ENCODE results near the gene PGBD5. TPM values are rescaled to one million over a fixed set of nuclear protein-coding genes. Genes with fewer than 3 reads are reported as not detected.

Gene PGBD5
- polyA plus RNA-seq, 4 donors = under 0.01 to 1.0 (median 0.48) TPM

- Histone ChIP-seq H3K36me3 (ENCODE audit: control insufficient read depth in 3 of 3, insufficient read depth in 2 of 3, low read depth in 1 of 3, low read length in 3 of 3) (no peaks in the 10 kb centered on the region), H3K9me3 (ENCODE audit: control insufficient read depth in 2 of 2, insufficient read depth in 1 of 2, low read depth in 1 of 2, low read length in 1 of 2) (no peaks in the 10 kb centered on the region), H3K27me3 (ENCODE audit: control insufficient read depth in 3 of 3, insufficient read depth in 3 of 3, low read length in 3 of 3) (no peaks in the 10 kb centered on the region), H3K27ac (ENCODE audit: low read depth in 1 of 3, low read length in 2 of 3) (no peak overlapping the region), H3K4me3 (ENCODE audit: low read depth in 1 of 3, low read length in 3 of 3) (no peak overlapping the region), H3K4me1 (ENCODE audit: control insufficient read depth in 3 of 3, insufficient read depth in 2 of 3, low read depth in 1 of 3, low read length in 2 of 3) (no peaks in the 10 kb centered on the region)
- 26 to 64% (median 43%) methylated on average over 23 of the region's 23 CpGs for WGBS, 3 donors
- peak in 1 of 2 donors; percentile 27 for DNase-seq
- FAIRE-seq = no peak
These were observed 108.0 kb downstream of the PGBD5 start for GRCh38 chr1:230317823-230318819.

GRCh38 chr1:230316864-230317745 is 109.0 kb downstream of the PGBD5 start:
- WGBS, 3 donors = 75 to 81% (median 81%) methylated on average over 22 to 23 of the region's 23 CpGs
- H3K36me3 ChIP-seq (ENCODE audit: control insufficient read depth in 3 of 3, insufficient read depth in 2 of 3, low read depth in 1 of 3, low read length in 3 of 3) = no peaks in the 10 kb centered on the region

GRCh38 chr1:230315099-230315498 is 111.0 kb downstream of the PGBD5 start:
- DNase-seq (no peak), FAIRE-seq (no peak)
- Histone ChIP-seq H3K27ac (ENCODE audit: low read depth in 1 of 3, low read length in 2 of 3) (no peak overlapping the region), H3K27me3 (ENCODE audit: control insufficient read depth in 3 of 3, insufficient read depth in 3 of 3, low read length in 3 of 3) (no peaks in the 10 kb centered on the region), H3K4me1 (ENCODE audit: control insufficient read depth in 3 of 3, insufficient read depth in 2 of 3, low read depth in 1 of 3, low read length in 2 of 3) (no peaks in the 10 kb centered on the region), H3K36me3 (ENCODE audit: control insufficient read depth in 3 of 3, insufficient read depth in 2 of 3, low read depth in 1 of 3, low read length in 3 of 3) (no peaks in the 10 kb centered on the region), H3K9me3 (ENCODE audit: control insufficient read depth in 2 of 2, insufficient read depth in 1 of 2, low read depth in 1 of 2, low read length in 1 of 2) (no peaks in the 10 kb centered on the region), H3K4me3 (ENCODE audit: low read depth in 1 of 3, low read length in 3 of 3) (no peak overlapping the region)
- WGBS, 3 donors = 85 to 87% (median 85%) methylated on average over 4 to 6 of the region's 6 CpGs

More at GRCh38 chr1:230316864-230317745, 109.0 kb downstream of the PGBD5 start:
- DNase-seq (no peak), FAIRE-seq (no peak)
- Histone ChIP-seq H3K27me3 (ENCODE audit: control insufficient read depth in 3 of 3, insufficient read depth in 3 of 3, low read length in 3 of 3) (no peaks in the 10 kb centered on the region), H3K9me3 (ENCODE audit: control insufficient read depth in 2 of 2, insufficient read depth in 1 of 2, low read depth in 1 of 2, low read length in 1 of 2) (no peaks in the 10 kb centered on the region), H3K4me1 (ENCODE audit: control insufficient read depth in 3 of 3, insufficient read depth in 2 of 3, low read depth in 1 of 3, low read length in 2 of 3) (no peaks in the 10 kb centered on the region), H3K27ac (ENCODE audit: low read depth in 1 of 3, low read length in 2 of 3) (no peak overlapping the region), H3K4me3 (ENCODE audit: low read depth in 1 of 3, low read length in 3 of 3) (no peak overlapping the region)

GRCh38 chr1:230314142-230314470 is 112.0 kb downstream of the PGBD5 start:
- Histone ChIP-seq H3K4me1 (ENCODE audit: control insufficient read depth in 3 of 3, insufficient read depth in 2 of 3, low read depth in 1 of 3, low read length in 2 of 3) (no peaks in the 10 kb centered on the region), H3K27ac (ENCODE audit: low read depth in 1 of 3, low read length in 2 of 3) (no peak overlapping the region), H3K27me3 (ENCODE audit: control insufficient read depth in 3 of 3, insufficient read depth in 3 of 3, low read length in 3 of 3) (no peaks in the 10 kb centered on the region), H3K36me3 (ENCODE audit: control insufficient read depth in 3 of 3, insufficient read depth in 2 of 3, low read depth in 1 of 3, low read length in 3 of 3) (no peaks in the 10 kb centered on the region), H3K9me3 (ENCODE audit: control insufficient read depth in 2 of 2, insufficient read depth in 1 of 2, low read depth in 1 of 2, low read length in 1 of 2) (no peaks in the 10 kb centered on the region), H3K4me3 (ENCODE audit: low read depth in 1 of 3, low read length in 3 of 3) (no peak overlapping the region)
- 81 to 89% (median 87%) methylated on average over 8 of the region's 8 CpGs for WGBS, 3 donors
- DNase-seq = no peak
- FAIRE-seq = no peak

GRCh38 chr1:230313453-230314141 is 112.5 kb downstream of the PGBD5 start:
- no peaks in the 10 kb centered on the region for H3K36me3 ChIP-seq (ENCODE audit: control insufficient read depth in 3 of 3, insufficient read depth in 2 of 3, low read depth in 1 of 3, low read length in 3 of 3)
- DNase-seq = no peak
- H3K27me3 ChIP-seq (ENCODE audit: control insufficient read depth in 3 of 3, insufficient read depth in 3 of 3, low read length in 3 of 3) = no peaks in the 10 kb centered on the region
- H3K4me1 ChIP-seq (ENCODE audit: control insufficient read depth in 3 of 3, insufficient read depth in 2 of 3, low read depth in 1 of 3, low read length in 2 of 3) = no peaks in the 10 kb centered on the region
- no peak overlapping the region for H3K27ac ChIP-seq (ENCODE audit: low read depth in 1 of 3, low read length in 2 of 3)
- 73 to 82% (median 77%) methylated on average over 12 of the region's 12 CpGs for WGBS, 3 donors
- H3K9me3 ChIP-seq (ENCODE audit: control insufficient read depth in 2 of 2, insufficient read depth in 1 of 2, low read depth in 1 of 2, low read length in 1 of 2) = no peaks in the 10 kb centered on the region
- no peak for FAIRE-seq
- H3K4me3 ChIP-seq (ENCODE audit: low read depth in 1 of 3, low read length in 3 of 3) = no peak overlapping the region

- no peak for FAIRE-seq
- no peak for DNase-seq
- Histone ChIP-seq H3K27me3 (ENCODE audit: control insufficient read depth in 3 of 3, insufficient read depth in 3 of 3, low read length in 3 of 3) (no peaks in the 10 kb centered on the region), H3K36me3 (ENCODE audit: control insufficient read depth in 3 of 3, insufficient read depth in 2 of 3, low read depth in 1 of 3, low read length in 3 of 3) (no peaks in the 10 kb centered on the region), H3K4me3 (ENCODE audit: low read depth in 1 of 3, low read length in 3 of 3) (no peak overlapping the region), H3K4me1 (ENCODE audit: control insufficient read depth in 3 of 3, insufficient read depth in 2 of 3, low read depth in 1 of 3, low read length in 2 of 3) (peaks cover 0 to 2% (median 0%) of the 10 kb centered on the region in 3 donors), H3K27ac (ENCODE audit: low read depth in 1 of 3, low read length in 2 of 3) (no peak overlapping the region), H3K9me3 (ENCODE audit: control insufficient read depth in 2 of 2, insufficient read depth in 1 of 2, low read depth in 1 of 2, low read length in 1 of 2) (no peaks in the 10 kb centered on the region)
- WGBS, 3 donors = 60 to 64% (median 60%) methylated on average over 3 of the region's 3 CpGs
These were observed 113.5 kb downstream of the PGBD5 start for GRCh38 chr1:230312676-230313075.

- no peaks in the 10 kb centered on the region for H3K9me3 ChIP-seq (ENCODE audit: control insufficient read depth in 2 of 2, insufficient read depth in 1 of 2, low read depth in 1 of 2, low read length in 1 of 2)
- peak; percentile 73 to 79 for DNase-seq
- WGBS, 3 donors = 30 to 34% (median 33%) methylated on average over 14 of the region's 14 CpGs
- no peak overlapping the region for H3K4me3 ChIP-seq (ENCODE audit: low read depth in 1 of 3, low read length in 3 of 3)
- no peak for FAIRE-seq
- H3K36me3 ChIP-seq (ENCODE audit: control insufficient read depth in 3 of 3, insufficient read depth in 2 of 3, low read depth in 1 of 3, low read length in 3 of 3) = no peaks in the 10 kb centered on the region
- peaks cover 0 to 3% (median 0%) of the 10 kb centered on the region in 3 donors for H3K4me1 ChIP-seq (ENCODE audit: control insufficient read depth in 3 of 3, insufficient read depth in 2 of 3, low read depth in 1 of 3, low read length in 2 of 3)
- H3K27ac ChIP-seq (ENCODE audit: low read depth in 1 of 3, low read length in 2 of 3) = no peak overlapping the region
- H3K27me3 ChIP-seq (ENCODE audit: control insufficient read depth in 3 of 3, insufficient read depth in 3 of 3, low read length in 3 of 3) = no peaks in the 10 kb centered on the region
These were observed 115.6 kb downstream of the PGBD5 start for GRCh38 chr1:230310381-230311163.

Data from small intestine (tissue), 7 donors.